GM12865 (cell line): Measurements from ENCODE around the gene SULF2.

Experiments
- DNase-seq: peaks from one replicate; pipeline ENCODE4 v3.0.0; 2010; ENCODE audit warnings: low read depth
- H3K4me3 ChIP-seq: 2 replicates; pipeline ENCODE4 v1.5.1; 2011; ENCODE audit warnings: mild to moderate bottlenecking, low read depth, low read length, control low read depth
- TF ChIP-seq, protein P1 (sequence below): IDR thresholded peaks from 2 replicates; pipeline ENCODE4 v1.5.1; 2011; ENCODE audit warnings: low read length, control low read depth, low read depth, inconsistent platforms; ENCODE audit not compliant: insufficient read depth; ENCODE audit errors: missing control alignments

SULF2 gene

DNA sequence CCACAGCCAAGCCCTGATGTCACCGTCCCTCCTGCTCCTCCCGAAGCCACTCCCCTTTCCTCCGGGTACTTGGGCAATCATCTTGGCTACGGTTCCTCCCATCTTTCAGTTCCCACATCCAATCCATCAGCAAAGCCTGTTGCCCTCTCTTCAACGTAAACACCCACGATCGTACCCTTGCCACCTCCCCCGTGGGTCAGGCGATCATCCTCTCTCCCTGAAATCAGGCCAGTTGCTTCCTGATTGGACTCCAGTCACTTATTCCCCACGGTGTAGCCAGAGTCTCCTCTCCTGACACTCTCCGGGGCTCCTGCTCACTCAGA, 44.5 kb downstream of the SULF2 start:
- DNase-seq, result no peak
- H3K4me3 ChIP-seq, result no peak overlapping the region
- TF ChIP-seq, protein P1, sequence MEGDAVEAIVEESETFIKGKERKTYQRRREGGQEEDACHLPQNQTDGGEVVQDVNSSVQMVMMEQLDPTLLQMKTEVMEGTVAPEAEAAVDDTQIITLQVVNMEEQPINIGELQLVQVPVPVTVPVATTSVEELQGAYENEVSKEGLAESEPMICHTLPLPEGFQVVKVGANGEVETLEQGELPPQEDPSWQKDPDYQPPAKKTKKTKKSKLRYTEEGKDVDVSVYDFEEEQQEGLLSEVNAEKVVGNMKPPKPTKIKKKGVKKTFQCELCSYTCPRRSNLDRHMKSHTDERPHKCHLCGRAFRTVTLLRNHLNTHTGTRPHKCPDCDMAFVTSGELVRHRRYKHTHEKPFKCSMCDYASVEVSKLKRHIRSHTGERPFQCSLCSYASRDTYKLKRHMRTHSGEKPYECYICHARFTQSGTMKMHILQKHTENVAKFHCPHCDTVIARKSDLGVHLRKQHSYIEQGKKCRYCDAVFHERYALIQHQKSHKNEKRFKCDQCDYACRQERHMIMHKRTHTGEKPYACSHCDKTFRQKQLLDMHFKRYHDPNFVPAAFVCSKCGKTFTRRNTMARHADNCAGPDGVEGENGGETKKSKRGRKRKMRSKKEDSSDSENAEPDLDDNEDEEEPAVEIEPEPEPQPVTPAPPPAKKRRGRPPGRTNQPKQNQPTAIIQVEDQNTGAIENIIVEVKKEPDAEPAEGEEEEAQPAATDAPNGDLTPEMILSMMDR, result no peak

DNA sequence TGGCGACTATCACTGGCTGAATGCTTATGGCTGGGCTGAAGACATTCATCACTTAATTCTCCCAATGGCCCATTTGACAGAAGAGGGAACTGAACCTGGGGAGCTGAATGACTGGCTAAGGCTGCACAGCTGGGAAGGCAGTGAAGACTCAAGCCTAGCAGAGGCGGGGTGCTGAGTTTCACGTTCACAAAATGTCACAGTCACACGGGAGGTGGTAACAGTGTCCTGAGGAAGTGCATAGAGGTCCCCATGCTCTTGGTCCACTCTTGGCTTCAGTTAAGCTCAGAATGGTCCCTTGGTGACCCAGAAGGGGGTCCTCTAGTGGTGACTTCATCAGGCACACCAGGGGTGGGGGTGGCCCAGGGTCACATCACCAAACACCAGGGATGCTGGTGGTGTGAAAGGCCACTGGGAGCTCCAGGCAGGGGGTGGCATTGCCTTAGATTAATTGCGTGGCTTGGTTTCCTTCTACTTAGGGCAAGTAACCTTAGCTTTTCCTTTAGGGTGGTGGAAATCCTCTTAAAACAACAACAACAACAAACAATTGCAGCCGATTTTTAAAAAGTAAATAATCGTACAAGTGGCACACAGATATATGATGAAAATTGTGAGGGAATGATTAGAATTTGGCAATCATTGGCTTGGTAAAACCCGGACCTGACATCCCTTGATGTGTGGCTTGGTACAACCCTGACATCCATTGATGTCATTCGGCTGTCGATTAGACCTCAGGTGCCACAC, 45.0 kb downstream of the SULF2 start:
- no peak for DNase-seq
- TF ChIP-seq, protein P1, result no peak
- H3K4me3 ChIP-seq, result no peak overlapping the region

DNA sequence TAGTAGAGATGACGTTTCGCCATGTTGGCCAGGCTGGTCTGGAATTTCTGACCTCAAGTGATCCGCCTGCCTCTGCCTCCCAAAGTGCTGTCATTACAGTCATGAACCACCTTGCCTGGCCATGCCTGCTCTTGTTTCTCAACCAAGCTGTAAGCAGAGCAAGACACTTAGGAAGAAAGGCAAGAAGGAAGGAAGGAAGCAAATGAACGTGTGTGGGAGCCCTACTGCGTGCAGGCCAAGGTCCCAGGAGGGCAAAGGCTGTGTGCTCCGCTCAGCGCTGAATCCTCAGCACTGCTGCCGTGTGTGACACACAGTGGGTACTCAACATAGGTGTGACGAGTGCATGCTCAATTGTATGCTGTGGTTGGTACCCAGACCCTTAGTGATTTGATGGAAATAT, 47.4 kb downstream of the SULF2 start:
- no peak for DNase-seq
- TF ChIP-seq, protein P1, result no peak
- no peak overlapping the region for H3K4me3 ChIP-seq

DNA sequence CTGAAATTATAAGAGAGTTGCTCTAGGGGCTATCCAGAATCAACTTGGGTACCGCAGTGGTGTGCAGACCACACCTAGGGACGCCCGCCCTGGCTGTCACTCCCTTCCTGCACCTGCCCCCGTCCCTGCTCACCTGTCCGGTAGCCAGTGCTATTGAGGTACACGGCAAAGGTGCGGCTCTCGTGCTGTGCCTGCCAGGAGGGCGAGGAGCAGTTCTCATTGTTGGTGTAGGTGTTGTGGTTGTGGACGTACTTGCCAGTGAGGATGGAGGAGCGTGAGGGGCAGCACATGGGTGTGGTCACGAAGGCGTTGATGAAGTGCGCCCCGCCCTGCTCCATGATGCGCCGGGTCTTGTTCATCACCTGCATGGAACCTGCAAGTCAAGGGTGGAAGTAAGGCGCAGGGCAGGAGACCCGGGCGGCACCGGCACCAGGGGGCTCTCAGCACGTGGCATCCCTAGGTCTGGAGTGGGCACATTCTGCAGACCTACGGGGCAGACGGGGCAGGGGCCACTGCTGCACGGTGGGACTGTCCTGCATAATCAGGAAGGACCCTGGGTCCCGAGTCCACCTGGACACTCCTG, 48.6 kb downstream of the SULF2 start:
- no peak overlapping the region for H3K4me3 ChIP-seq
- TF ChIP-seq, protein P1, result no peak
- no peak for DNase-seq

DNA sequence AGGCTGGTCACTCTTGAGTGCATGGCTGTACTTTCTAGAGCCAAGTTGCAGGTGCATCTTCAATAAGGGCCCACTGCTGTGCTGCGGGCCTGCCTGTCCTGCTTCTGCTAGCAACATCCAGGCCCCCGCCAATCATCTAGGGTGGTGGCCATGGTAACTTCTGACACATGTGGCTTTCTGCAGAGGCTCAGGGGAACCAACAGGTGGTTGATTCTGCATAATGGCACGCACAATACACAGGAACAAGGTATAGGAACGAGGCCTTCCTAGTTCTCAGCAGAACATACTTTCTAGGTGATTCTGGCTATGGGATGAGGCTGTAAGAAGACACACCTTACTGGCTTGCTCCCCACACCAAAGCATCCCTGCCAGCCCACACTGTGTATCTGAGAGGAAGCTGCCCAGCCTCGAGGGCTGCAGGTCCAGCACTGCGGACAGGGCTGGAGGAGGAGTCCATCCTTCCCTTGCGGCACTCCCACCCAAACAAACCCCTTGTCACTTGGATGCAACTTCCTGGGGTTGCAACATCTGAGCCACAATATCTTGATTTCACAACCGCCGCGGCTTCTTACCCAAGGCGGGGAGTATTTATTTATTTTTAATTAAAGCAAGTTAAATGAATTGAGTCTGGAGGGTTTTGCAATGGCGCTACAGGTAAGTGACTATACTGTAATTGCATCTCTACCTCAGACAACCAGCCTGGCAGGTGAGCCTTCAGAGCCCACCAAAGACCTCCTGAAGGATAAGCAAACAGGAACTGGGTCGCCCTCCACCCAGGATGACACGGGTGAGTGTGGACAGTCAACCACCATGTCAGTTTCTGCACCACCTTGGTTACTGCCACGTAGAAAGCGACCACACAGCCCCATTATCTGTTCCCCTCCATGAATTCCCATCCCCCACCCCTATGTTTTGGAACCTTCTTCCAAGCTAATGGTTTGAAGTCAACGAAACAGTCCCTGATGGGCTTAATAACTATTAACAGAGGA, 49.6 kb downstream of the SULF2 start:
- DNase-seq, result no peak
- H3K4me3 ChIP-seq, result no peak overlapping the region
- TF ChIP-seq, protein P1, result no peak

DNA sequence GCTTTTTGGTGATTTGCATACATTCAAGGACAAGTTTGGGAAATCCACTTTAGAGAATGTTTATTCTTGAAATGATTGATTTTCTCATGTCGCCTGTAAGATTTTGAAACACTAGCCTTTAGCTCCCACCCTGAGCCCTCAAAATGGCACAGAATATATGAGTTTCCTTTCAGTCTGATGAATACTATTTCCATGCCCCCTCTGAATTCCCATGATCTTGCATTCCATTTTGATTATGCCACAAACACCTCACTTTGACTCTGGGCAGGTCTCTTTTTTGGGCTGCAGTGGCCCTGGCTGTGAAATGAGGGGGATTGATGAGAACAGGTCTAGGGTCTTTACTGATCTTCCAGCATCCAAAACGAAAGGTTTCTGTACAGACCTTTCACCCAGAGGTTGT, 50.4 kb downstream of the SULF2 start:
- no peak overlapping the region for H3K4me3 ChIP-seq
- TF ChIP-seq, protein P1, result no peak
- no peak for DNase-seq
